H1 (cell line): ENCODE measurements around the gene MRPL54. TPM values are rescaled to one million over a fixed set of nuclear protein-coding genes. Genes with fewer than 3 reads are reported as not detected.

Source experiments
- CREB1 ChIP-seq: IDR thresholded peaks from 2 replicates; pipeline ENCODE4 v1.6.1; 2012; ENCODE audit warnings: inconsistent platforms
- JUND ChIP-seq: IDR thresholded peaks from 2 replicates; pipeline ENCODE4 v1.6.1; 2011; ENCODE audit warnings: mild to moderate bottlenecking, improper control_type of control experiment, low read length
- RAD21 ChIP-seq, 2 experiments: IDR thresholded peaks in 1 of 2; conservative IDR thresholded peaks in 1 of 2; 2 replicates each; pipeline ENCODE4 v1.6.1; 2011; ENCODE audit warnings: low read depth in 2 of 2, low read length in 2 of 2, improper control_type of control experiment in 1 of 2, inconsistent platforms in 1 of 2, mild to moderate bottlenecking in 1 of 2, moderate library complexity in 1 of 2
- polyA plus RNA-seq, 7 experiments: library from polyadenylated mRNA; depleted of rRNA in 3 of 7; stranded (reverse) in 5 of 7; unstranded in 2 of 7; fragments of >200 nt in 5 of 7; fragments of 200-250 nt in 2 of 7; gene quantifications; 1 replicate in 5 of 7; 2 replicates in 1 of 7; 4 replicates in 1 of 7; pipeline versions ENCODE4 v1.2.1 to v1.2.3, GENCODE V29; 2011 to 2013; ENCODE audit warnings: missing spikeins in 2 of 7, mixed read lengths in 2 of 7
- total RNA-seq: library from RNA; stranded (reverse); fragmentation: NEBNext Ultra II Directional; extraction: Animal tissue kit (Norgen Biotek cat#: 25700); gene quantifications from 2 replicates; pipeline ENCODE4 v1.2.1, GENCODE V29; 2021
- TF ChIP-seq, protein P1 (sequence below): IDR thresholded peaks from 2 replicates; pipeline ENCODE4 v1.6.1; 2012; ENCODE audit warnings: inconsistent platforms
- TF ChIP-seq, protein P2 (sequence below): IDR thresholded peaks from 2 replicates; pipeline ENCODE4 v1.6.1; 2011; ENCODE audit warnings: low read length, improper control_type of control experiment
- TF ChIP-seq, protein P3 (sequence below), 3 experiments: IDR thresholded peaks; 1 replicate in 2 of 3; 2 replicates in 1 of 3; pipeline versions ENCODE4 v1.5.1 to v1.6.1; 2011; ENCODE audit warnings: low read length in 3 of 3, mild to moderate bottlenecking in 3 of 3, inconsistent platforms in 2 of 3, low read depth in 1 of 3, moderate library complexity in 1 of 3; ENCODE audit not compliant: insufficient read depth in 1 of 3; ENCODE audit errors: control extremely low read depth in 1 of 3

The MRPL54 gene
- total and polyA plus RNA-seq, 2 of the 8 experiments (the other 6 are each of a cell fraction or from before 2014, with no cell fraction given): 63.8 to 72.8 TPM

DNA sequence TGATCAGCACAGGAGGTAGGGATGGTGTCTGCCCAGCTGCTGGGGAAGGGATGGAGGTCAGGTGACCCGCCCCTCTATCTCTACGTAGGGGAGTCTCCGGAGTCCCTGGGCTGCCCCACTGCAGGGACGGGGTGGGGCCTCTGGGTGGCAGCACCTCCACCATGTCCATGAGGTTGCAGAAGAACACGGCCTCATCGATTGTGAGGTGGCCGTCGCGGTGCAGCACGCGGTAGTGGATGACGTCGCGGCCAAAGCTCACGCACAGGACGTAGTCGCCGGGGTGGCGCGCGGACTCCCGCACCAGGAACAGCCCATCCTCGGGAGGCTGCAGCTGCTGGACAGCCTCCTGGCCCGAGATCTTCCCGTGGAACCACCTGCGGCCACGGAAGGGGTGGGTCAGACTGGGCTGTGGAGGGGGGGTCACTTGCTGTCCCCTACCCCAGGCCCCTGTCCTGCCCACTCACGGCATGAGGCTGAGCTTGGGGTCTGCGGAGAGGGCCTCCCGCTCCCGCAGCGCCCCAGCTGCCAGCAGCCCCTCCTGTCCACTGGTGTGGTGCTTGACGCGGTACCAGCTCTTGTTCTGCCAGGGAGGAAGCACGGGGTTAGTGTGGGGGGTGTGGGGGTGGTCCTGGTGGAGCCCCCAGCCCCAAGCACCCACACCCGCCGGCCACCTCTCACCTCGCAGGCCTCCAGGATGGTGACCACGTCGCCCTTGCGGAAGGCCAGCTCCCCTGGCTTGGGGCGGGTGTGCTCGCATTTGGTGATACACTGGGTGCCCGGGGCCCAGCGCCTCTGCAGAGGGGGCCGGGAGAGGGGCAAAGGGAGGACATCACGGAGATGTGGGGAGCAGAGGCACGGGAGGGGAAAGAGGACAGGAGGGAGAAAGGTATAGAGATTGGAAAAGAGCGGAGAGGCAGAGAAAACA, 21.4 kb downstream of the MRPL54 start (continued):
- TF ChIP-seq RAD21 (IDR thresholded peaks at IDR 0.05 in 1 of 2, conservative IDR thresholded peaks at IDR 0.05 in 1 of 2; ENCODE audit: low read depth in 2 of 2, low read length in 2 of 2): peak; percentile 68 to 81
- TF ChIP-seq, protein P1, sequence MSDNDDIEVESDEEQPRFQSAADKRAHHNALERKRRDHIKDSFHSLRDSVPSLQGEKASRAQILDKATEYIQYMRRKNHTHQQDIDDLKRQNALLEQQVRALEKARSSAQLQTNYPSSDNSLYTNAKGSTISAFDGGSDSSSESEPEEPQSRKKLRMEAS: peak; percentile 97
- TF ChIP-seq JUND: 0 out of 2 replicates have a peak, but pooled peaks have one; percentile 27
- TF ChIP-seq, protein P2, sequence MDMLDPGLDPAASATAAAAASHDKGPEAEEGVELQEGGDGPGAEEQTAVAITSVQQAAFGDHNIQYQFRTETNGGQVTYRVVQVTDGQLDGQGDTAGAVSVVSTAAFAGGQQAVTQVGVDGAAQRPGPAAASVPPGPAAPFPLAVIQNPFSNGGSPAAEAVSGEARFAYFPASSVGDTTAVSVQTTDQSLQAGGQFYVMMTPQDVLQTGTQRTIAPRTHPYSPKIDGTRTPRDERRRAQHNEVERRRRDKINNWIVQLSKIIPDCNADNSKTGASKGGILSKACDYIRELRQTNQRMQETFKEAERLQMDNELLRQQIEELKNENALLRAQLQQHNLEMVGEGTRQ: peak; percentile 62; the same call in 1 of the 2 replicates
- peak; percentile 73 for TF ChIP-seq CREB1
- TF ChIP-seq, protein P3, sequence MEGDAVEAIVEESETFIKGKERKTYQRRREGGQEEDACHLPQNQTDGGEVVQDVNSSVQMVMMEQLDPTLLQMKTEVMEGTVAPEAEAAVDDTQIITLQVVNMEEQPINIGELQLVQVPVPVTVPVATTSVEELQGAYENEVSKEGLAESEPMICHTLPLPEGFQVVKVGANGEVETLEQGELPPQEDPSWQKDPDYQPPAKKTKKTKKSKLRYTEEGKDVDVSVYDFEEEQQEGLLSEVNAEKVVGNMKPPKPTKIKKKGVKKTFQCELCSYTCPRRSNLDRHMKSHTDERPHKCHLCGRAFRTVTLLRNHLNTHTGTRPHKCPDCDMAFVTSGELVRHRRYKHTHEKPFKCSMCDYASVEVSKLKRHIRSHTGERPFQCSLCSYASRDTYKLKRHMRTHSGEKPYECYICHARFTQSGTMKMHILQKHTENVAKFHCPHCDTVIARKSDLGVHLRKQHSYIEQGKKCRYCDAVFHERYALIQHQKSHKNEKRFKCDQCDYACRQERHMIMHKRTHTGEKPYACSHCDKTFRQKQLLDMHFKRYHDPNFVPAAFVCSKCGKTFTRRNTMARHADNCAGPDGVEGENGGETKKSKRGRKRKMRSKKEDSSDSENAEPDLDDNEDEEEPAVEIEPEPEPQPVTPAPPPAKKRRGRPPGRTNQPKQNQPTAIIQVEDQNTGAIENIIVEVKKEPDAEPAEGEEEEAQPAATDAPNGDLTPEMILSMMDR (IDR thresholded peaks at IDR 0.05; ENCODE audit: control extremely low read depth in 1 of 3, insufficient read depth in 1 of 3, low read depth in 1 of 3, low read length in 3 of 3): peak; percentile 68 to 87 (median 85)
